ENCODE data around the gene XPR1.
"Not testable (repeated sequence)": the region's sequence is repeated elsewhere in the genome, so short reads cannot be mapped to it uniquely, and the experiment has no call there.

Gene XPR1

DNA sequence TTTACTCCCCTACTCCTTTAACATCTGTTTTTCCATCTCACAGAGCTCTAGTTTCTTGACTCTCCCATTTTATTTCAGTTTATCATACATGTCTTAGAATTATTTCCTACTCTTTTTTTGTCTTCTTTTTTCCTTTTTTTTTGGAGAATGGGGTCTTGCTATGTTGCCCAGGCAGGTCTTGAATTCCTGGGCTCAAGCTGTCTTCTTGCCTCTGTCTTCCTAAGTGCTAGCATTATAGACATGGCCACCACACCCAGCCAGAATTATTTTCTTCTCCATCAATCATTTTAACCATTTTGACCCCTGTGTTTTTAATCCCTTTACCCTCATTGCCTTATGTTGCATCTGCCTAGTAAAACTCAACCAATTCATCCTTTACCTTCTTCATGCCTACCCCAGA, 157.6 kb downstream of the XPR1 start:
- TF ChIP-seq, protein P1, sequence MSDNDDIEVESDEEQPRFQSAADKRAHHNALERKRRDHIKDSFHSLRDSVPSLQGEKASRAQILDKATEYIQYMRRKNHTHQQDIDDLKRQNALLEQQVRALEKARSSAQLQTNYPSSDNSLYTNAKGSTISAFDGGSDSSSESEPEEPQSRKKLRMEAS (IDR thresholded peaks at IDR 0.05; ENCODE audit: low read depth, low read length), result no peak
- no peak for TF ChIP-seq MYC (IDR thresholded peaks at IDR 0.05; ENCODE audit: low read depth, low read length)
- TF ChIP-seq, protein P2, sequence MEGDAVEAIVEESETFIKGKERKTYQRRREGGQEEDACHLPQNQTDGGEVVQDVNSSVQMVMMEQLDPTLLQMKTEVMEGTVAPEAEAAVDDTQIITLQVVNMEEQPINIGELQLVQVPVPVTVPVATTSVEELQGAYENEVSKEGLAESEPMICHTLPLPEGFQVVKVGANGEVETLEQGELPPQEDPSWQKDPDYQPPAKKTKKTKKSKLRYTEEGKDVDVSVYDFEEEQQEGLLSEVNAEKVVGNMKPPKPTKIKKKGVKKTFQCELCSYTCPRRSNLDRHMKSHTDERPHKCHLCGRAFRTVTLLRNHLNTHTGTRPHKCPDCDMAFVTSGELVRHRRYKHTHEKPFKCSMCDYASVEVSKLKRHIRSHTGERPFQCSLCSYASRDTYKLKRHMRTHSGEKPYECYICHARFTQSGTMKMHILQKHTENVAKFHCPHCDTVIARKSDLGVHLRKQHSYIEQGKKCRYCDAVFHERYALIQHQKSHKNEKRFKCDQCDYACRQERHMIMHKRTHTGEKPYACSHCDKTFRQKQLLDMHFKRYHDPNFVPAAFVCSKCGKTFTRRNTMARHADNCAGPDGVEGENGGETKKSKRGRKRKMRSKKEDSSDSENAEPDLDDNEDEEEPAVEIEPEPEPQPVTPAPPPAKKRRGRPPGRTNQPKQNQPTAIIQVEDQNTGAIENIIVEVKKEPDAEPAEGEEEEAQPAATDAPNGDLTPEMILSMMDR (IDR thresholded peaks at IDR 0.05; ENCODE audit: low read depth, low read length), result no peak
- no peak for DNase-seq (ENCODE audit: low read depth)

DNA sequence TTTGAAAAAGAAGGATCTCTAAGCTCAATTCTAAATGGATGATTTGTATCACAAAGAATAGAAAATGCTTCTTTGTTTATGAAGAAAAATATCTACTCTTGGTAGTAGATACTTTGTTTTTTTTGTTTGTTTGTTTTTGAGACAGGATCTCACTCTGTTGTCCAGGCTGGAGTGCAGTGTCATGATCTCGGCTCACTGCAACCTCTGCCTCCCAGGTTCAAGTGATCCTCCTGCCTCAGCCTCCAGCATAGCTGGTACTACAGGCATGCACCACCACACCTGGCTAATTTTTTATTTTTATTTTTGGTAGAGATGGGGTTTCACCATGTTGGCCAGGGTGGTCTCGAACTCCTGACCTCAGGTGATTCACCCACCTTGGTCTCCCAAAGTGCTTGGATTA, 159.3 kb downstream of the XPR1 start:
- not testable (repeated sequence) for H3K4me3 ChIP-seq (ENCODE audit: low read depth, low read length); DNase-seq (ENCODE audit: low read depth)

More for the DNA sequence above, 157.6 kb downstream of the XPR1 start:
- H3K4me3 ChIP-seq (ENCODE audit: low read depth, low read length), result no peak overlapping the region

DNA sequence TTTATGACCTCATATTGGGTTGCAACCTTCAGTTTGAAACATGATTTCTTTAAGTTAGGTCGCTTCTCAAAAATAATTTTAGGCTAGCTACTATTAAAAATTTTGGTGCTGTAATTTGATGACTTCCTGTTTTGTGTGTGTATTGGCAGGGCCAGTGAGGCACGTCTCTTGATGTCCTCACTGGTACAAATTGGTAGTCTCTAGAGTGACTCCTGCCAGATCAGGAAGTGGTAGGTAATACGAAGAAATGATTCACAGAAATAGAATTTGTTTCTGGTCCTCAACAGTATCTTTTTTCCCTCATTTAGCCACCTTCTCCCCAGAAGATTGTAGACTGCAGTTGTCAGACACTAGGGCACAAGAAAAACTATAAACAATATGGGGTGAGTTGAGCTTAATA, 160.0 kb downstream of the XPR1 start:
- no peak overlapping the region for H3K4me3 ChIP-seq (ENCODE audit: low read depth, low read length)
- peak; percentile 13 for DNase-seq (ENCODE audit: low read depth)
- no peak for TF ChIP-seq POLR2A (IDR thresholded peaks at IDR 0.05; ENCODE audit: extremely low read depth, insufficient read length)
- TF ChIP-seq MYC (IDR thresholded peaks at IDR 0.05; ENCODE audit: low read depth, low read length), result no peak
- TF ChIP-seq, protein P1 (IDR thresholded peaks at IDR 0.05; ENCODE audit: low read depth, low read length), result no peak
- TF ChIP-seq, protein P2 (IDR thresholded peaks at IDR 0.05; ENCODE audit: low read depth, low read length), result no peak

DNA sequence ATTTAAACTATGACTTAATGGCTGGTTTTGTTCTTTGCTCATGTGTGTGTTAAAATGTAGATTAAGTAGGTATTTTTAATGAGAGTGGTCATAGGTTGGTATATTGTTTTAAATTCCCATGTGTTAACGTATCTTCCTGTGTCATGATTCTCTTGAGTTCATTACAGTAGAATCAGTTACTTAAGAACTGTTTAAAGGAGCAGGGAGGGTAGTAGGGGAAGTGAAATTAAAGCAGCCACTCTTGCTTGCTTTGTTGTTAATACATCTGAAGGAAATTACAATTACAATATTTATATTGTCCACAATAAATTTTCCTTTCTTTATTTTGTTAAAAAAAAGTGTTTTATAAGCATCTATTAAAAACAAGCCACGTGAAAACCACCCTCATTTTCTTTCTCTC, 161.6 kb downstream of the XPR1 start:
- no peak overlapping the region for H3K4me3 ChIP-seq (ENCODE audit: low read depth, low read length)
- TF ChIP-seq MYC (IDR thresholded peaks at IDR 0.05; ENCODE audit: low read depth, low read length) (no peak), POLR2A (IDR thresholded peaks at IDR 0.05; ENCODE audit: extremely low read depth, insufficient read length) (no peak)
- TF ChIP-seq, protein P2 (IDR thresholded peaks at IDR 0.05; ENCODE audit: low read depth, low read length), result no peak
- TF ChIP-seq, protein P1 (IDR thresholded peaks at IDR 0.05; ENCODE audit: low read depth, low read length), result no peak

DNA sequence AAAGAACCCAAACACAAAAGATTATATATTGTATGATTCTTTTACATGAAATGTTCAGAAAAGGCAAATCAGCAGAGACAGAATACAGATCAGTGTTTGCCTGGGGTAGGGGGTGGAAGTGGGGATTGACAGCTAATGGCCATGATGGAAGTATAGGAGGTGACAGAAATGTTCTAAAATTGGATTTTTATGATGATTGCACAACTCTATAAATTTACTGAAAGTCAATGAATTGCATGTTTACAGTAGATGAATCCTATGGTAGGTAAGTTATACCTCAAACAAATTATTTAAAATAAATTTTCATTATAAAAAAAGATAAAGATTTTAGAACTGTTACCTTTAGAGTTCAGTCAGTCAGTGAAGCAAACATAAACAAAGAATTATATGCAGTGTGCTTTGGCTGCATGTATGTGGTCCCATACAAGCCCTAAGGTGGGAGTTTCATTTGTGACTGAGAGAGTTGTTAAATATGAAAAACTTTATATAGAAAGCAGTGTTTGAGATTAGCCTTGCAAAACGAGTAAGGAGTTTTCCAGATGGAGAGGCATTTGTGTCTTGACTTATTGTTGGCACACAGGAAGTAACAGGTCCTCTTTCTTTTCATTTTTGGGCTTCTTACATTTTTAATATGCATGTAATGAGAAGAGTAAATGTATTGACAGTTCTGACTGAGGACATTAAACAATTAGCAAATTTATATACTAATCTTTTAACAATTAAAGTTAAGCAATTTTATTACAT, 165.2 kb downstream of the XPR1 start:
- DNase-seq (ENCODE audit: low read depth), result no peak
- TF ChIP-seq, protein P1 (IDR thresholded peaks at IDR 0.05; ENCODE audit: low read depth, low read length), result no peak
- no peak for TF ChIP-seq POLR2A (IDR thresholded peaks at IDR 0.05; ENCODE audit: extremely low read depth, insufficient read length)
- no peak for TF ChIP-seq MYC (IDR thresholded peaks at IDR 0.05; ENCODE audit: low read depth, low read length)
- TF ChIP-seq, protein P2 (IDR thresholded peaks at IDR 0.05; ENCODE audit: low read depth, low read length), result no peak
- H3K4me3 ChIP-seq (ENCODE audit: low read depth, low read length), result no peak overlapping the region

More for the DNA sequence above, 161.6 kb downstream of the XPR1 start:
- DNase-seq (ENCODE audit: low read depth), result no peak

DNA sequence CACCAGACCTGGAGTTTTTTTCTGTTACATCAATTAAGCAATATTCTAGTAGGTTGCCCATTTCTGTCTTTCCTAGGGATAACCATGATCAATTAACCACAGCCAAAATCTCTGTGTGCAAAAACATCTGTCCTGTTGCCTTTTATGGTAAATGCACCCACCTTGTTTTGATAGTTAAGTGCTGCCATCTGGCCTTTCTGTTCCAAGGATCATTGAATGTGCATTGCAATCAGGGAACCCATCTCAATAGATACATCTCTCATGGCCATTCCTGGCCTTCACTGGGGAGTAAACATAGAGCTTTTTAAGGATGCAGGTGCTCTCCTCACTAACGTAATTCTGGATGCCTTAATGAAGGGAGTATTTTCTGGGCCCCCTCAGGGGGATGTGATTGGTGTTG, 169.1 kb downstream of the XPR1 start:
- TF ChIP-seq MYC (IDR thresholded peaks at IDR 0.05; ENCODE audit: low read depth, low read length) (no peak), POLR2A (IDR thresholded peaks at IDR 0.05; ENCODE audit: extremely low read depth, insufficient read length) (no peak)
- TF ChIP-seq, protein P2 (IDR thresholded peaks at IDR 0.05; ENCODE audit: low read depth, low read length), result no peak
- TF ChIP-seq, protein P1 (IDR thresholded peaks at IDR 0.05; ENCODE audit: low read depth, low read length), result no peak
- H3K4me3 ChIP-seq (ENCODE audit: low read depth, low read length), result no peak overlapping the region
- DNase-seq (ENCODE audit: low read depth), result no peak
